ENCODE measurements around the gene ADAM22. TPM values are rescaled to one million over a fixed set of nuclear protein-coding genes. Genes with fewer than 3 reads are reported as not detected.

The ADAM22 gene
- total RNA-seq, 1 experiment from 2014 or later: 14.0 TPM

DNA sequence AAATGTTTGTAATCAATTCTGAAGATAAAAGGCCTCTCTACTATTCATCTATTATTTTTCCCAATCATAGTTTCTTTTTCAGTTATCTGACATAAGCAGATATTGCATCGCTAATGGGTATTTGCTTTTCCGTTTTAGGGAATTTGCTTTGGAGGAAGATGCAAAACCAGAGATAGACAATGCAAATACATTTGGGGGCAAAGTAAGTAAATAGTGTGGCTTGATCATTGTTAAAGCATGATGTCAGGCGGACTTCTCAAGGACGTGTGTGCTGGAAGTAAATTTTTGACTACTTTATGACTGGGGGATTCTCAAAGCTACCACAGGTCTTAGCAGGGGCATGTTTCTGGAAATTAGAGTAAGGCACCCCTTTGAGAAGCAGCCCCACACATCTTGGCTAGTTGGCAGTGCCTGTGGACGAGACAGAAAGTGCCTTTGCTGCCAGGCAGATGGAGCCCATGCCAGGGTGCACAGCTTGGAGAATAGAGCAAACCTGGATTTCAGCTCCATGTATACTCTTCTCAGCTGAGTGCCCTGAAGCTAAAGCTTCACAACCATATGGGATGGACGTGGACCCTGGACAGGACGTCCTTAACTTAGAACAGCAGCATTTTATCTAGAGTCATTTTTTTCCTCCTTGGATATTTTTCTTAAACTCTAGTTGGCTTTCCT lies 217.2 kb downstream of the ADAM22 start:
- Histone ChIP-seq H3K36me3 (ENCODE audit: low read depth) (no peaks in the 10 kb centered on the region), H3K27ac (no peak overlapping the region), H4K20me1 (ENCODE audit: insufficient read depth) (no peaks in the 10 kb centered on the region), H3K79me2 (ENCODE audit: low read depth) (no peaks in the 10 kb centered on the region), H3K4me2 (no peak overlapping the region), H3K9me2 (ENCODE audit: insufficient read depth) (no peaks in the 10 kb centered on the region; the same call in 1 of the 2 replicates), H3F3A (ENCODE audit: insufficient read depth, low read depth) (no peaks in the 10 kb centered on the region), H3K4me1 (replicated peaks; ENCODE audit: insufficient read depth) (no peaks in the 10 kb centered on the region), H2AFZ (no peak overlapping the region), H3K27me3 (ENCODE audit: insufficient read depth, low read depth) (no peaks in the 10 kb centered on the region), H3K4me3 (no peak overlapping the region), H3K9me3 (ENCODE audit: insufficient read depth, low read depth) (no peaks in the 10 kb centered on the region)
- no peak for TF ChIP-seq EZH2 (IDR thresholded peaks at IDR 0.05; ENCODE audit: low read depth)
- TF ChIP-seq, protein P1, sequence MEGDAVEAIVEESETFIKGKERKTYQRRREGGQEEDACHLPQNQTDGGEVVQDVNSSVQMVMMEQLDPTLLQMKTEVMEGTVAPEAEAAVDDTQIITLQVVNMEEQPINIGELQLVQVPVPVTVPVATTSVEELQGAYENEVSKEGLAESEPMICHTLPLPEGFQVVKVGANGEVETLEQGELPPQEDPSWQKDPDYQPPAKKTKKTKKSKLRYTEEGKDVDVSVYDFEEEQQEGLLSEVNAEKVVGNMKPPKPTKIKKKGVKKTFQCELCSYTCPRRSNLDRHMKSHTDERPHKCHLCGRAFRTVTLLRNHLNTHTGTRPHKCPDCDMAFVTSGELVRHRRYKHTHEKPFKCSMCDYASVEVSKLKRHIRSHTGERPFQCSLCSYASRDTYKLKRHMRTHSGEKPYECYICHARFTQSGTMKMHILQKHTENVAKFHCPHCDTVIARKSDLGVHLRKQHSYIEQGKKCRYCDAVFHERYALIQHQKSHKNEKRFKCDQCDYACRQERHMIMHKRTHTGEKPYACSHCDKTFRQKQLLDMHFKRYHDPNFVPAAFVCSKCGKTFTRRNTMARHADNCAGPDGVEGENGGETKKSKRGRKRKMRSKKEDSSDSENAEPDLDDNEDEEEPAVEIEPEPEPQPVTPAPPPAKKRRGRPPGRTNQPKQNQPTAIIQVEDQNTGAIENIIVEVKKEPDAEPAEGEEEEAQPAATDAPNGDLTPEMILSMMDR (conservative IDR thresholded peaks at IDR 0.05): no peak
- DNase-seq: no peak
- ChIA-PET POLR2A (ENCODE audit: unreplicated experiment) (no interaction called here), CTCF (no interaction called here)
- BruUV-seq (replicated peaks): no TSS peak
- intact Hi-C loops (cut with micrococcal nuclease; ENCODE audit: unreplicated experiment): no loop called here

DNA sequence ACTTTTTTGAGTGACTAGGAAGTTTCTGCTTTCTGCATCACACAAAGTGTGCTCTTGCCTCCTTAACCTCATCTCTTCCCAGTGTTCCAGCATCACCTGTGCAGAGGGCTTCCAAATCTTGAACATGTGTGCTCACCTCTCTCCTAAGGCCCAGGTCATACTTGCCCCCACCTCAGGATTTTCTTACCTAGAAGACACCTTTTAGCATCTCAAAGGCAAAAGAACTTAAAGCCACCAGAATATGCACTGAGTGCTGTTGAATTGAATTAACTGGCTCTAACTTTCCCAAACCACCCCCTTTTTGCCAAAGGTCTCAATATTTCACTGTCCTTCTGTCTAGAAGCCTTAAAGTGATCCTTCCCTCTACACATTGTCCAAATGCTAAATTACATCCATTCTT lies 219.3 kb downstream of the ADAM22 start:
- Histone ChIP-seq H3K4me1 (replicated peaks; ENCODE audit: insufficient read depth) (no peaks in the 10 kb centered on the region), H3K79me2 (ENCODE audit: low read depth) (no peaks in the 10 kb centered on the region), H3K27ac (no peak overlapping the region), H3K36me3 (ENCODE audit: low read depth) (no peaks in the 10 kb centered on the region), H3K9me2 (ENCODE audit: insufficient read depth) (no peaks in the 10 kb centered on the region), H3K27me3 (ENCODE audit: insufficient read depth, low read depth) (no peaks in the 10 kb centered on the region), H2AFZ (no peak overlapping the region), H3K4me3 (no peak overlapping the region), H4K20me1 (ENCODE audit: insufficient read depth) (no peaks in the 10 kb centered on the region), H3K4me2 (no peak overlapping the region), H3K9me3 (ENCODE audit: insufficient read depth, low read depth) (no peaks in the 10 kb centered on the region), H3F3A (ENCODE audit: insufficient read depth, low read depth) (no peaks in the 10 kb centered on the region)
- intact Hi-C loops (cut with micrococcal nuclease; ENCODE audit: unreplicated experiment): no loop called here
- CTCF ChIA-PET: no interaction called here
- POLR2A ChIA-PET (ENCODE audit: unreplicated experiment): no interaction called here
- BruUV-seq (replicated peaks): no TSS peak
- no peak for TF ChIP-seq EZH2 (IDR thresholded peaks at IDR 0.05; ENCODE audit: low read depth)
- TF ChIP-seq, protein P1 (conservative IDR thresholded peaks at IDR 0.05): no peak
- DNase-seq: no peak

DNA sequence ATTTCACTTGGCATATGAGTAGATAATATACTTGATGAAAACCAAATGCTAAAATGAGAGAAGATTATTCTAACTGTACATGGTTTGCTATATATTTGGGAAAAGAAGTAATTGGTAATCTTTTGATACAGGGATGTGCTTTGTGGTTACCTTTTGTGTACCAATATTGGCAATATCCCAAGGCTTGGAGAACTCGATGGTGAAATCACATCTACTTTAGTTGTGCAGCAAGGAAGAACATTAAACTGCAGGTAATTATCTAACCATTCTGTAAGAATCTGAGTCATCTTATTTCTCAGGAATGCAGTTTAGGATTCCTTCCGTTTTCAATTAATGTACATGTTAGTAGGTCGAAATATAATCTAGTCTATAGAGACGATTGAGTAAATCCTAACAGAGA lies 221.7 kb downstream of the ADAM22 start:
- no peaks in the 10 kb centered on the region for H3F3A ChIP-seq (ENCODE audit: insufficient read depth, low read depth)
- BruUV-seq (replicated peaks): no TSS peak
- H3K9me3 ChIP-seq (ENCODE audit: insufficient read depth, low read depth): peaks cover 7% of the 10 kb centered on the region; the same call in 1 of the 2 replicates
- no peaks in the 10 kb centered on the region for H3K4me1 ChIP-seq (replicated peaks; ENCODE audit: insufficient read depth)
- no peaks in the 10 kb centered on the region for H3K79me2 ChIP-seq (ENCODE audit: low read depth)
- no peak for DNase-seq
- H4K20me1 ChIP-seq (ENCODE audit: insufficient read depth): no peaks in the 10 kb centered on the region
- TF ChIP-seq, protein P1 (conservative IDR thresholded peaks at IDR 0.05): no peak
- no peak for TF ChIP-seq EZH2 (IDR thresholded peaks at IDR 0.05; ENCODE audit: low read depth)
- no peaks in the 10 kb centered on the region for H3K9me2 ChIP-seq (ENCODE audit: insufficient read depth)
- no peak overlapping the region for H3K4me3 ChIP-seq
- no peak overlapping the region for H3K27ac ChIP-seq
- no peak overlapping the region for H3K4me2 ChIP-seq
- CTCF ChIA-PET: no interaction called here
- no peaks in the 10 kb centered on the region for H3K27me3 ChIP-seq (ENCODE audit: insufficient read depth, low read depth)
- no peak overlapping the region for H2AFZ ChIP-seq
- intact Hi-C loops (cut with micrococcal nuclease; ENCODE audit: unreplicated experiment): no loop called here
- H3K36me3 ChIP-seq (ENCODE audit: low read depth): no peaks in the 10 kb centered on the region
- POLR2A ChIA-PET (ENCODE audit: unreplicated experiment): no interaction called here
